HG03571 (cell line): ENCODE data around the gene UBAP1.
"Not testable (repeated sequence)": the region's sequence is repeated elsewhere in the genome, so short reads cannot be mapped to it uniquely, and the experiment has no call there.

Experiments used
- ATAC-seq: cut with Tn5 transposase; IDR thresholded peaks from one replicate; pipeline ENCODE4 v1.9.1; 2021; ENCODE audit not compliant: unreplicated experiment

UBAP1 gene

GRCh38 chr9:34179213-34180136, 632 bp downstream of the UBAP1 start:
- no peak for ATAC-seq

DNA sequence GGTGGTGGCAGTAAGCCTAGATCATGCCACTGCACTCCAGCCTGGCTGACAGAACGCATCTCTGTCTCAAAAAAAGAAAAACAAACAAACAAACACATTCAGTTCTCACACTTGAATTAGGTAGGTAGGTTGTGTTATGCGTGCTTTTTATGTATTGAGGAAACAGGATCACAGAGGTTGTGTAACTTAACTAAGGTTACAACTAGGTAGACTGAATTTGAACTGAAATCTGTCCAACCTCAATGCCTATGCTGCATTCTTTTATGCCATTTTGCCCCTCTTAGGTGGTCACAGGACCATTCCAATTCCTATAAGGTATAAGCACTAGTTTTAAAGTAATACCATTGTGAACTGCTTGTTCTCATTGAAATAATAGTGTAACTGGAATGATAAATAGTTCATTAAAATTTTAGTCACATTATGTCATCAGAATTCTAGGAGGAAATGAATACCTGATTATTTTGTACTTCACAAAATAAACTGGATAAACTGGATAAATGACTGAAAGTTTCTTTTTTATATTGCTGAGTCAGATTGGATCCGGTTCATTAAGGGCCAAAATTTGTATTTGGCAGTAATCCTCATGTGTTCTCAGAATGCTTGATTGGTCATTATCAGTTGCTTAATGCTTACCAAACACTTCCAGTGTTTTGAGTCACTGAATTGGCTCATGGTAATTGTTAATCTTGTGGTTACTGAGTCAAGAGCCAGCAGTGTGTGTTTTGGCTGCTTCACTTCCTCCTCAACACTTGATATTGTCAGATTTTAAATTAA, 7.1 kb downstream of the UBAP1 start:
- peak; percentile 87 for ATAC-seq

- no peak for ATAC-seq
These were observed 9.0 kb downstream of the UBAP1 start for GRCh38 chr9:34187891-34188240.

GRCh38 chr9:34190996-34191892, 12.4 kb downstream of the UBAP1 start:
- ATAC-seq: no peak

DNA sequence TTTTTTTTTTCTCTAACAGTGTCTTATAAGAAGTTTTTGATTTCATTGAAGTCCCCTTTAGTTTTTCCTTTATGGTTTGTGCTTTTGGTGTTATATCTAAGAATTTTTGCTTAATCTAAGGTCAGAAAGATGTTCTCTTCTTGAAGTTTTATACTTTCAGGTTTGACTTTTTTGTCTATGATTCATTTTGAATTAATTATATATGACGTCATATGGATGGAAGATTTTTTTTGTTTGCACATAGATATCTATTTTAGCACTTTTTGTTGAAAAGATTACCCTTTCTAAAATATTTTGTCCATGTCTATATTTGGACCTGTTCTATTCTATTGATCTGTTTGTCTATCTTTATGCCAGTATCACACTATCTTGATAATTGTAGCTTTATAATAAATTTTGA, 16.3 kb downstream of the UBAP1 start:
- no peak for ATAC-seq

DNA sequence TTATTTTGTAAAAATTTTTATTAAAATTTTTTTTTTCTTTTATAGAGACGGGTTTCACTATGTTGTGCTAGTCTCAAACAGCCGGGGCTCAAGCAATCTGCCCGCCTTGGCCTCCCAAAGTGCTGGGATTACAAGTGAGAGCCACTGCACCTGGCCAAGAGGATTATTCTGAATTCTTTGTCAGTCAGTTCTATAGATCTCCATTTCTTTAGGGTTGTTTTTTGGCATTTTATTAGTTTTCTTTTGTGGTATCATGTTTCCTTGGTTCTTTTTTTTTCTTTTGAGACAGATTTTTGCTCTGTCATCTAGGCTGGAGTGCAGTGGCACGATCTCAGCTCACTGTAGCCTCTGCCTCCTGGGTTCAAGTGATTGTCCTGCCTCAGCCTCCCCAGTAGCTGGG, 18.4 kb downstream of the UBAP1 start:
- ATAC-seq: not testable (repeated sequence)

- no peak for ATAC-seq
These were observed 19.2 kb downstream of the UBAP1 start for GRCh38 chr9:34197756-34198711.

GRCh38 chr9:34200092-34200491, 21.2 kb downstream of the UBAP1 start:
- ATAC-seq: no peak

- ATAC-seq: no peak
These were observed 24.6 kb downstream of the UBAP1 start for GRCh38 chr9:34203275-34203991.

DNA sequence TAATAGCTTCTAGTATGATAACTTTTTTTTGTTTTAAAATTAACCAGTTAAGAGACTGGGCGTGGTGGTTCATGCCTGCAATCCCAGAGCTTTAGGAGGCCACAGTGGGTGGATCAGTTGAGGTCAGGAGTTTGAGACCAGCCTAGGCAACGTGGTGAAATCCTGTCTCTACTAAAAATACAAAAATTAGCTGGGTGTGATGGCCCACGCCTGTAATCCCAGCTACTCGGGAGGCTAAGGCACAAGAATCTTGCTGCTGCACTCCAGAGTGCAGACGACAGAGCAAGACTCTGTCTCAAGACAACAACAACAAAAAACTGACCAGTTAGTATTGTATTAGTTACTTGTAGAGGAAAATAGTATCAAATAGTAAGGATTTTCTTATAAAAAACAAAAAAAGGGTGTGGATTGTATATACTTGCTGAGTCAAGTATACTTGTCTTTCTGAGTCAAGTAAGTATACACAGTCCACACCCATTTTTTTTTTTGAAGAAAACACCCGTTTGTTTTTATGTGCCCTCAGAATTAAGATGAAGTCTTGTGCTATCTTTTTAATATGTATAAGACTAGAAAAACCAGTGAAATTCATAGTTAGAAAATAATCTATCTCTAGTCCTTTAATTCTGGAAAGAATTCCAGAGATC, 25.3 kb downstream of the UBAP1 start:
- ATAC-seq: no peak

DNA sequence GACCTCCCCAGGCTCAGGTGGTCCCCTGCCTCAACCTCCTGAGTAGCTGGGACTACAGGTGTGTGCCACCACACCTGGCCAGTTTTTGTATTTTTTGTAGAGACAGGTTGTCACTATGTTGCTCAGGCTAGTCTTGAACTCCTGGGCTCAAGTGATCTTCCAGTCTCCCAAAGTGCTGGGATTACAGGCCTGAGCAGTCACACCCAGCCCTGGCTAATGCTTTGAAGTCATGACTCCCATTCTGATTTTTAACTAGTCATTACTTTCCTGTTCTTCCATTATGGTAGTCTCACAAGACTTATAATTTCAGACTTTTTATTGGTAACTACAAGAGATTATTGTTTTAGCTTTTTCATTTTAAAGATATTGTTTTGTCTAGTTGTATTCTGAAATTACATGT, 26.3 kb downstream of the UBAP1 start:
- no peak for ATAC-seq

GRCh38 chr9:34206561-34206960, 27.7 kb downstream of the UBAP1 start:
- ATAC-seq: no peak

GRCh38 chr9:34211395-34211794, 32.6 kb downstream of the UBAP1 start:
- ATAC-seq: no peak

DNA sequence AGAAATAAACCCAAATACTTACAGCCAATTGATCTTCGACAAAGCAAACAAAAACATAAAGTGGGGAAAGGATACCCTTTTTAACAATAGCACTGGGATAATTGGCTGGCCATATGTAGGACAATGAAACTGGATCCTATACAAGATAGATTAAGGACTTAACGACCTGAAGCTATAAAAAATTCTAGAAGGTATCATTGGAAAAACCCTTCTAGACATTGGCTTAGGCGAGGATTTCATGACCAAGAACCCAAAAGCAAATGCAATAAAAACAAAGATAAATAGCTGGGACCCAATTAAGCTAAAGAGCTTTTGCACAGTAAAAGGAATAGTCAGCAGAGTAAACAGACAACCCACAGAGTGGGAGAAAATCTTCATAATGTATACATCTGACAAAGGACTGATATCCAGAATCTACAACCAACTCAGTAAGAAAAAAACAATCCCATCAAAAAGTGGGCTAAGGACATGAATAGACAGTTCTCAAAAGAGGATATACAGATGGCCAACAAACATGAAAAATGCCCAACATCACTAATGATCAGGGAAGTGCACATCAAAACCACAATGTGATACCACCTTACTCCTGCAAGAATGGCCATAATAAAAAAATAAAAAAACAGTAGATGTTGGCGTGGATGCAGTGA, 35.6 kb downstream of the UBAP1 start:
- ATAC-seq: not testable (repeated sequence)

- ATAC-seq: no peak
These were observed 37.5 kb downstream of the UBAP1 start for GRCh38 chr9:34216325-34216724.

GRCh38 chr9:34217015-34217414, 38.2 kb downstream of the UBAP1 start:
- ATAC-seq: not testable (repeated sequence)

GRCh38 chr9:34218446-34218845, 39.6 kb downstream of the UBAP1 start:
- ATAC-seq: no peak

DNA sequence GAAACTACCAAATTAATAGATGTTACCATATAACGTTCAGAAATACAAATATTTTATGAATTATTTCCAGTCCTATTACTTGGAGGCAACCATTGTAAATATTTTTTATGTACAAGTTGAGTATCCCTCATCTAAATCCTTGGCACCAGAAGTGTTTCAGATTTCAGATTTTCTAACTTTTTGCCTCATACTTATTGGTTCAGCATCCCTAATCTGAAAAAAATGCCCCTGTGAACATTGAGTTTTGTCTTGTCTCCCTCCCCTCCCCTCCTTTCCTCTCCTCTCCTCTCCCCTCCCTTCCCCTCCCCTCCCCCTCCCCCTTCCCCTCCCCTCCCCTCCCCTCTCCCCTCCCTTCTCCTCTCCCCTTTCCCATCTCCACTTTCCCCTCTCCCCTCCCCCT, 40.6 kb downstream of the UBAP1 start:
- no peak for ATAC-seq
